ENCODE data around the gene TNNC2.
"Not testable (repeated sequence)": the region's sequence is repeated elsewhere in the genome, so short reads cannot be mapped to it uniquely, and the experiment has no call there.

DNA sequence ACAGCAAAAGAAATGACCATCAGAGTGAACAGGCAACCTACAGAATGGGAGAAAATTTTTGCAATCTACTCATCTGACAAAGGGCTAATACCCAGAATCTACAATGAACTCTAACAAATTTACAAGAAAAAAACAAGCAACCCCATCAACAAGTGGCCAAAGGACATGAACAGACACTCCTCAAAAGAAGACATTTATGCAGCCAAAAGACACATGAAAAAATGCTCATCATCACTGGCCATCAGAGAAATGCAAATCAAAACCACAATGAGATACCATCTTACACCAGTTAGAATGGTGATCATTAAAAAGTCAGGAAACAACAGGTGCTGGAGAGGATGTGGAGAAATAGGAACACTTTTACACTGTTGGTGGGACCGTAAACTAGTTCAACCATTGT lies 29.6 kb downstream of the TNNC2 start:
- TF ChIP-seq, protein P1, sequence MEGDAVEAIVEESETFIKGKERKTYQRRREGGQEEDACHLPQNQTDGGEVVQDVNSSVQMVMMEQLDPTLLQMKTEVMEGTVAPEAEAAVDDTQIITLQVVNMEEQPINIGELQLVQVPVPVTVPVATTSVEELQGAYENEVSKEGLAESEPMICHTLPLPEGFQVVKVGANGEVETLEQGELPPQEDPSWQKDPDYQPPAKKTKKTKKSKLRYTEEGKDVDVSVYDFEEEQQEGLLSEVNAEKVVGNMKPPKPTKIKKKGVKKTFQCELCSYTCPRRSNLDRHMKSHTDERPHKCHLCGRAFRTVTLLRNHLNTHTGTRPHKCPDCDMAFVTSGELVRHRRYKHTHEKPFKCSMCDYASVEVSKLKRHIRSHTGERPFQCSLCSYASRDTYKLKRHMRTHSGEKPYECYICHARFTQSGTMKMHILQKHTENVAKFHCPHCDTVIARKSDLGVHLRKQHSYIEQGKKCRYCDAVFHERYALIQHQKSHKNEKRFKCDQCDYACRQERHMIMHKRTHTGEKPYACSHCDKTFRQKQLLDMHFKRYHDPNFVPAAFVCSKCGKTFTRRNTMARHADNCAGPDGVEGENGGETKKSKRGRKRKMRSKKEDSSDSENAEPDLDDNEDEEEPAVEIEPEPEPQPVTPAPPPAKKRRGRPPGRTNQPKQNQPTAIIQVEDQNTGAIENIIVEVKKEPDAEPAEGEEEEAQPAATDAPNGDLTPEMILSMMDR (conservative IDR thresholded peaks at IDR 0.05): not testable (repeated sequence)
- TF ChIP-seq EZH2 (IDR thresholded peaks at IDR 0.05; ENCODE audit: low read depth): not testable (repeated sequence)
